DND-41 (cell line): ENCODE results near the gene HEG1.

Experiments used
- CTCF ChIP-seq: IDR thresholded peaks from 2 replicates; pipeline ENCODE4 v1.5.1; 2012; ENCODE audit warnings: borderline replicate concordance, low read length, moderate library complexity, mild to moderate bottlenecking; ENCODE audit not compliant: poor library complexity, severe bottlenecking; ENCODE audit errors: extremely low read depth
- EZH2 ChIP-seq: IDR thresholded peaks from 3 replicates; pipeline ENCODE4 v1.6.1; 2012; ENCODE audit warnings: borderline replicate concordance, low read depth, mild to moderate bottlenecking, moderate library complexity, low read length, inconsistent platforms; ENCODE audit not compliant: severe bottlenecking

GRCh38 chr3:125062904-125063618, 7.3 kb upstream of the HEG1 start:
- no peak for TF ChIP-seq CTCF
- no peak for TF ChIP-seq EZH2
